ENCODE measurements around the gene ADIPOR1. TPM values are rescaled to one million over a fixed set of nuclear protein-coding genes. Genes with fewer than 3 reads are reported as not detected.
"Not testable (repeated sequence)": the region's sequence is repeated elsewhere in the genome, so short reads cannot be mapped to it uniquely, and the experiment has no call there.

ADIPOR1 gene, protein sequence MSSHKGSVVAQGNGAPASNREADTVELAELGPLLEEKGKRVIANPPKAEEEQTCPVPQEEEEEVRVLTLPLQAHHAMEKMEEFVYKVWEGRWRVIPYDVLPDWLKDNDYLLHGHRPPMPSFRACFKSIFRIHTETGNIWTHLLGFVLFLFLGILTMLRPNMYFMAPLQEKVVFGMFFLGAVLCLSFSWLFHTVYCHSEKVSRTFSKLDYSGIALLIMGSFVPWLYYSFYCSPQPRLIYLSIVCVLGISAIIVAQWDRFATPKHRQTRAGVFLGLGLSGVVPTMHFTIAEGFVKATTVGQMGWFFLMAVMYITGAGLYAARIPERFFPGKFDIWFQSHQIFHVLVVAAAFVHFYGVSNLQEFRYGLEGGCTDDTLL
- 97.1 and 107 TPM in 2 replicates for total RNA-seq

- DNase-seq (ENCODE audit: low read depth), result peak; percentile 62
These were observed at the start of gene ADIPOR1 for GRCh38 chr1:202957733-202958543. TSS of gene ADIPOR1 (minus strand) at chr1:202958312. CDS start at chr1:202951070, 7,242 bp downstream.

- DNase-seq (ENCODE audit: low read depth), result peak; percentile 93
These were observed 49.1 kb upstream of the ADIPOR1 start, which contains the start of gene TMEM183A for GRCh38 chr1:203006948-203007871. TSS of gene TMEM183A (plus strand) at chr1:203007374. CDS start at chr1:203007466, 92 bp downstream.

GRCh38 chr1:203005395-203006142 is 47.5 kb upstream of the ADIPOR1 start:
- not testable (repeated sequence) for DNase-seq (ENCODE audit: low read depth)

DNA sequence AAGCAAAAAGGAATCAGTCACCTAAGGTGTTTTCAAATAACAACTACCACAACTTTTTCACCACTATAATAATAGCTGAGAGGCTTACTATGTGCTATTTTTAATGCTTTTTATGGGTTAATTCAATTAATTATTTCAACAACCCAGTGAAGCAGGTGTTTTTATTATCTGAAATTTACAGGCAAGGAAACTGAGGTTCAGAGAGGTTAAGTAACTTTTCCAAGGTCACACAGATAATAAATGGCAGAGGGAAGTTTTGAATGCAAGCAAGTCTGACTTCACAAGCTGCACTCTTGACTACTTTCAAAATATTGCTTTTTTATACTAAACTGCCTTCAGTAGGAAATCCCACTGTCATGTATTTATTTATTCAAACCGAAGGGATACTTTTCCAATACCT is 44.8 kb upstream of the ADIPOR1 start:
- DNase-seq (ENCODE audit: low read depth), result no peak

DNA sequence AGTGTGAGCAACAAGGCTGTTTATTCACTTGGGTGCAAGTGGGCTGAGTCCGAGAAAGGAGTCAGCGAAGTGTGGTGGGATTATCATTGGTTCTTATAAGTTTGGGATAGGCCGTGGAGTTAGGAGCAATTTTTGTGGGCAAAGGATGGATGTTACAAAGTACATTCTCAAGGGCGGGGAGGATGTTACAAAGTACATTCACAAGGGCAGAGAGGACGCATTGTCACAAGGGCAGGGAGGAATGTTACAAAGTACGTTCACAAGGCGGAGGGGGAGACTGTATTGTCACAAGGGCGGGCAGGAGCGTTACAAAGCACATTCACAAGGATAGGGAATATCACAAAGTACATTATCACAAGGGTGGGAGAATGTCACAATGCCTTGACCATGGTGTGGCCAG is 43.9 kb upstream of the ADIPOR1 start:
- no peak for DNase-seq (ENCODE audit: low read depth)

GRCh38 chr1:203000217-203000944 is 42.3 kb upstream of the ADIPOR1 start:
- DNase-seq (ENCODE audit: low read depth), result no peak

- peak; percentile 50 for DNase-seq (ENCODE audit: low read depth)
These were observed 41.0 kb upstream of the ADIPOR1 start for GRCh38 chr1:202998836-202999750.

GRCh38 chr1:202994756-202995155 is 36.6 kb upstream of the ADIPOR1 start:
- DNase-seq (ENCODE audit: low read depth), result no peak

GRCh38 chr1:202991112-202991511 is 33.0 kb upstream of the ADIPOR1 start:
- DNase-seq (ENCODE audit: low read depth), result no peak

DNA sequence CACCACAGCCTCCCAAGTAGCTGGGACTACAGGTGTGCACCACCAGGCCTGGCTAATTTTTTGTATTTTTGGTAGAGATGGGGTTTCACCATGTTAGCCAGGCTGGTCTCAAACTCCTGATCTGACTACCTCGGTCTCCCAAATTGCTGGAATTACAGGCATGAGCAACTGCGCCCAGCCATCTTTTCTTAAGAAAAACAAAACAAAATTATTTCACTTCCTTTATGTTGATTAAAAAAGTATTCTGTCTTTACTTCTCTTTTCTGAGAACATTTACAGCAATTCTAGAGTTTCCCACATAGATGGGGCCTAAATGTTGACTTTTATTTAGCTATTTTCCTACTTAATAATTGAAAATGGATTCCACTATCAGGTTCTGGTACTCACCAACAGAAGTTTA is 31.8 kb upstream of the ADIPOR1 start:
- DNase-seq (ENCODE audit: low read depth), result no peak

- DNase-seq (ENCODE audit: low read depth), result no peak
These were observed 29.9 kb upstream of the ADIPOR1 start for GRCh38 chr1:202987922-202988583.

DNA sequence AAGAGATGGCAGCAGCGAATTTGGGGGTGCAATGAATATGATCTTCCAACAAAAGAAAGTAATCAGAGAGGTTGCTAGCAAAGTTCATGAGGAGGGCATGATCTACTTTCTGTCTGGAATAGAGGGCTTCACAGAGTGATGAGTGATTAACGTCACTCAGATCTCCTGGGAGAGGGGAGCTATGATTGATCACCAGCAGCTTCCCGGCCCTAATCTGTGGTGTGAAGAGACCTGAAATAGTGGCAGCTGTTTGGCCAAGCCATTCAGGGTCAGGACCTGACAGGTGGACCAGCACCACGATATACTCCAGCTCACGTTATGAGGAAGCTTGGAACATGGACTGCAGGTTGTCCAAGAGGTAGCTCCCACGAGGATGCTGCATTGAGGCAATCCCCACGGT is 29.1 kb upstream of the ADIPOR1 start:
- DNase-seq (ENCODE audit: low read depth), result no peak

DNA sequence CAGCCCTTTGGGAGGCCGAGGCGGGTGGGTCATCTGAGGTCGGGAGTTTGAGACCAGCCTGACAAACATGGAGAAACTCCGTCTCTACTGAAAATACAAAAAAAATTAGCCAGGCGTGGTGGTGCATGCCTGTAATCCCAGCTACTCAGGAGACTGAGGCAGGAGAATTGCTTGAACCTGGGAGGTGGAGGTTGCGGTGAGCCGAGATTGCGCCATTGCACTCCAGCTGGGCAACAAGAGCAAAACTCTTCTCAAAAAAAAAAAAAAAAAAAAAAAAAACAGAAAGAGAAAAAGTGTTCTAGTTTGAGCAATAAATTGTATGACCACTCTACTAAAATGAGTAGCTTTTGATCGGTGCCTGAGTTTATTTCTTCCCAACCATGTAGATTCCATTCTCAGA is 28.0 kb upstream of the ADIPOR1 start:
- not testable (repeated sequence) for DNase-seq (ENCODE audit: low read depth)

DNA sequence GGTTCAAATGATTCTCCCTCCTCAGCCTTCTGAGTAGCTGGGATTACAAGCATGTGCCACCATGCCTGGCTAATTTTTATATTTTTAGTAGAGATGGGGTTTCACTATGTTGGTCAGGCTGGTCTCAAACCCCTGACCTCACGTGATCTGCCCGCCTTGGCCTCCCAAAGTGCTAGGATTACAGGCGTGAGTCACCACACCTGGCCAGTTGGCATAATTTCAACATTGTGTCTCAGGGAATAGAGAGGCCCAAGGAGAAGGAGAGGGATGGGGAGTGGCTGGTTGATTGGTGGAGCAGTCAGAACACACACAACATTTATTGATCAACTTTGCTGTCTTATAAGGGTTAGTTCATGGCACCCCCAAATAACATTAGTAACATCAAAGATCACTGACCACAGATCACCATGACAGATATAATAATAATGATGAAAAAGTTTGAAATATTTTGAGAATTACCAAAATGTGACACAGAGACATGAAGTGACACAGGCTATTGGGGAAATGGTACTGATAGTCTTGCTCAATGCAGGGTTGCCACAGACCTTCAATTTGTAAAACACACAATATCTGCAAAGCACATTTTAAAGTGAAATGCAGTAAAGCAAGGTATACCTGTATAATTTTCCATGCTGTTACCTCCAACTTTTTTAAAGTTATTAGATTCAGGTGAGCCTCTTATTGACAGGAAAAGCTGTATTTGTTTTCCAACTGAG is 24.8 kb upstream of the ADIPOR1 start:
- no peak for DNase-seq (ENCODE audit: low read depth)

- no peak for DNase-seq (ENCODE audit: low read depth)
These were observed 23.8 kb upstream of the ADIPOR1 start for GRCh38 chr1:202981939-202982338.

DNA sequence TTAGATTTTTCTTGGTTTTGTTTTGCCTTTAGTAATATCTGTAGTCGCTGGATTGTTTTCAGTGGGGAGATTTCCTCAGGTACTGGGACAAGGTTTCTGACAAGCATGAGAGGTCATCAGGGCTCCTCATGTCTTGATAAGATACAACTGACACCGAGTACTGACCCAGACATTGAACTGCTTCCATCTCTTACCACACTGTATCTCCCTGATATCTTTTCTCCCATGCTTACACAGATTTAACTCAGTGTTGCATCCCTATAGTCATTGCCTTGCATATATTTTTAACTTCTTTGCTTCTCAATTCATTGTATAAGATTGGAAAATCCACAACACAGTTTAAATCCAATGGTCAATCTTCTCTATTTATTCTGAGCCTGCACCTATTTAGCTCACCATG is 21.3 kb upstream of the ADIPOR1 start:
- DNase-seq (ENCODE audit: low read depth), result no peak

DNA sequence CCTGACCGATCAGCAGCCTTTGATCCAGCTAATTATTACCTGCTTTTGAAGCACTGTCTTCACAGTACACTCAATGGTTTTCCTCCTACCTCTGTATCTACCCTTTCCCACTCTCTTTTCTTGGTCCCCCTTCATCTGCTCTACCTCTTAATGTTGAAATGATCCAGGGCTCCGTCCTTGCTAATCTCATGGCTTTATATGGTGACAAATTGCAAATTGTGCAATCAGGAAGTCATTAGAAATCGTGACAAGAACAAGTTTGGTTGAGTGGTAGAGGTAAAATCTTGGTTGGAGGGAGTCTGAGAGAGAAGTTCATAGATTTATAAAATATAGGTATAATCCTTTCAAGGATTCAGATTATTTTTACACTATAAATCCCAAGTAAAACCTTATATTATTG is 18.5 kb upstream of the ADIPOR1 start:
- DNase-seq (ENCODE audit: low read depth), result no peak

DNA sequence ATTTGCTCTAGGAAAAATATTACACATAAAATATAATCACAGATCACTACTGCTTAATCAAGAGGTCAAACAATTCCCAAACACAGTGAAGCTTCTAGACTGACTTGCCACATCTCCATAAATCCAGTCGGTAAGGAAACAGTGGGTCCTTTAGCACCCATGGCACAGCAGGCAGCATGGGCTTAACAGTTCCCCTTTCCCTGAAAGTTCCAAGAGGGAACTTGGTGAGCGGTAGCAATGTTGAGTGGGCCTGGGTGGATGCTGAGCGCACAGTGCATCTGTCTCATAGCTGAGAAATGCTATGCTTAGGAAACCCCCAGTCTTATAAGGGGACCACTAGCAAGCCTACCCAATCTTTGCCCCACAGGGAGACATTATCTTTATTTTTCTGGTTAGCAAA is 16.7 kb upstream of the ADIPOR1 start:
- no peak for DNase-seq (ENCODE audit: low read depth)
